ENCODE results near the gene CFAP65. TPM values are rescaled to one million over a fixed set of nuclear protein-coding genes. Genes with fewer than 3 reads are reported as not detected.

The CFAP65 gene
- total RNA-seq, 3 donors from 2014 or later (not counting 1 experiment from before 2014, with no cell fraction given): not detected

DNA sequence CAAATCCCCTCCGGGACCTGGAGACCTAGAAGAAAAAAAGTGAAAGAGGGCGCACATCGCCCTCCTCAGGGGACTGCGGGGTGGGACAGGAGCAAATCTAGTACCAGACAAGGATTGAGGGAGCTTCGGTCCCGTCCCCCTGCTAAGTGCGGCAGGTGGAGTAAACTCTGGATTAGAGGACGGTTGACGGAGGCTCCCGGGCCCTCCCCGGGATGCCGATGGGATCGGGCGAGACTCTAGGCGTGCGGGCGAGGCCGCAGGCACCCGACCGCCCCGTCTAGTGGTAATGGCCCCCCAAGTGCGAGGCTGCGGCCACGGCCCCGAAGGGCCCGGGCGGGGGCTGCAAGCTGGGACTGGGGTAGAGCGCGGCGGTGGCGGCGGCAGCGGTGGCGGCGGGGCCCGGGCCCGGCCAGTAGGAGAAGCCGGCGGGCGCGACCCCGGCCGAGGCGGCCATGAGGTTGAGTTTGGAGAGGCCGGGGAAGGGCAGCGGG is 59.9 kb downstream of the CFAP65 start:
- peaks cover 7 to 24% of the 10 kb centered on the region in 2 donors for H3K4me1 Mint-ChIP-seq
- DNase-seq (no peak), ATAC-seq (peak in 1 of 3 donors; percentile 3)
- H3K27me3 ChIP-seq (ENCODE audit: control insufficient read depth, insufficient read depth, low read length): peaks cover 47% of the 10 kb centered on the region
- no peaks in the 10 kb centered on the region for H3K36me3 ChIP-seq (ENCODE audit: control insufficient read depth, insufficient read depth, low read length)
- H3K27me3 Mint-ChIP-seq (ENCODE audit: low read depth in 2 of 2): peaks cover 57 to 60% of the 10 kb centered on the region in 2 donors
- H3K4me3 ChIP-seq (ENCODE audit: low read length): no peak overlapping the region
- TF ChIP-seq, protein P1, sequence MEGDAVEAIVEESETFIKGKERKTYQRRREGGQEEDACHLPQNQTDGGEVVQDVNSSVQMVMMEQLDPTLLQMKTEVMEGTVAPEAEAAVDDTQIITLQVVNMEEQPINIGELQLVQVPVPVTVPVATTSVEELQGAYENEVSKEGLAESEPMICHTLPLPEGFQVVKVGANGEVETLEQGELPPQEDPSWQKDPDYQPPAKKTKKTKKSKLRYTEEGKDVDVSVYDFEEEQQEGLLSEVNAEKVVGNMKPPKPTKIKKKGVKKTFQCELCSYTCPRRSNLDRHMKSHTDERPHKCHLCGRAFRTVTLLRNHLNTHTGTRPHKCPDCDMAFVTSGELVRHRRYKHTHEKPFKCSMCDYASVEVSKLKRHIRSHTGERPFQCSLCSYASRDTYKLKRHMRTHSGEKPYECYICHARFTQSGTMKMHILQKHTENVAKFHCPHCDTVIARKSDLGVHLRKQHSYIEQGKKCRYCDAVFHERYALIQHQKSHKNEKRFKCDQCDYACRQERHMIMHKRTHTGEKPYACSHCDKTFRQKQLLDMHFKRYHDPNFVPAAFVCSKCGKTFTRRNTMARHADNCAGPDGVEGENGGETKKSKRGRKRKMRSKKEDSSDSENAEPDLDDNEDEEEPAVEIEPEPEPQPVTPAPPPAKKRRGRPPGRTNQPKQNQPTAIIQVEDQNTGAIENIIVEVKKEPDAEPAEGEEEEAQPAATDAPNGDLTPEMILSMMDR (IDR thresholded peaks at IDR 0.05): no peak
- intact Hi-C loops (cut with micrococcal nuclease): no loop called here
- no peaks in the 10 kb centered on the region for H3K36me3 Mint-ChIP-seq
- H3K27ac Mint-ChIP-seq: no peak overlapping the region
- H3K4me1 ChIP-seq (ENCODE audit: control insufficient read depth, insufficient read depth, low read length): peaks cover 26% of the 10 kb centered on the region
- H3K27ac ChIP-seq (ENCODE audit: low read length): no peak overlapping the region
- H3K4me3 Mint-ChIP-seq: peak overlapping the region; percentile 76
- H3K9me3 ChIP-seq (ENCODE audit: control insufficient read depth, insufficient read depth, low read length): no peaks in the 10 kb centered on the region
- no peaks in the 10 kb centered on the region for H3K9me3 Mint-ChIP-seq
- WGBS (ENCODE audit: insufficient coverage): 3% methylated on average over 46 of the region's 46 CpGs

DNA sequence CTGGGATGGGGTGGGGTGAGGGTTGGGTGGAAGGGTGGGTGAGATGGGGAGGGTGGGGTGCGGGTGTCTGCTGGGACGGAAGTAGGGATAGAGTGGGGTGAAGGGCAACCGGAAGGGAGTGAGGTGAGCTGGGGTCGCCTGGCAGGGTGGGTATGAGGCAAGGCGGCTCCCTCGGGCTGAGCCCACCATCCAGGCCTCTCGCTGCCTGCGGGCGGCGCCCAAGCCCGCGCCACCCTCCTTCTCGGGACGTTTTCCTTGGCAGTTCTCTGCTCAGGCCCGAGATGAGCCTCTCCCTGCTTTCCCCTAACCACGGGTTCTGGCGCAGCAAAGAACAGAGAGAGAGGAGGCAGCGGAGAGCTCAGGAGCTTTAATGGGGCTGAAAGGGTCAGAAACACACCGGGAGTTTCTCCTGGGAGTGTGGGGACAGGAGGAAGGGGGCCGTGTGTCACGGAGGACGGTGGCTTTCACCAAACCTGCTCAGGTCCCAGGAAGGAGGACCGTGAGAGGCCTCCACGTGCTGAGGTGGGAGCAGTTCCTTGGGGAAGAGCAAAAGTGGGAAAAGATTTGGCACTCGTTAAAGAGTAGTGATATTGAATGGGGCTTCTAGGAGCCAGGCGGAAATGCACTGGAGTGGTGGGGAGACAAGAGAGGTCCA is 60.5 kb downstream of the CFAP65 start:
- H3K27me3 ChIP-seq (ENCODE audit: control insufficient read depth, insufficient read depth, low read length): peaks cover 46% of the 10 kb centered on the region
- H3K27ac ChIP-seq (ENCODE audit: low read length): no peak overlapping the region
- no peaks in the 10 kb centered on the region for H3K9me3 Mint-ChIP-seq
- intact Hi-C loops (cut with micrococcal nuclease): no loop called here
- TF ChIP-seq, protein P1 (IDR thresholded peaks at IDR 0.05): no peak
- ATAC-seq (no peak), DNase-seq (no peak)
- H3K9me3 ChIP-seq (ENCODE audit: control insufficient read depth, insufficient read depth, low read length): no peaks in the 10 kb centered on the region
- peaks cover 7 to 24% of the 10 kb centered on the region in 2 donors for H3K4me1 Mint-ChIP-seq
- H3K4me3 Mint-ChIP-seq: peak overlapping the region; percentile 76
- 6% methylated on average over 26 of the region's 26 CpGs for WGBS (ENCODE audit: insufficient coverage)
- H3K36me3 ChIP-seq (ENCODE audit: control insufficient read depth, insufficient read depth, low read length): no peaks in the 10 kb centered on the region
- no peak overlapping the region for H3K27ac Mint-ChIP-seq
- H3K4me3 ChIP-seq (ENCODE audit: low read length): no peak overlapping the region
- H3K27me3 Mint-ChIP-seq (ENCODE audit: low read depth in 2 of 2): peaks cover 54 to 59% of the 10 kb centered on the region in 2 donors
- peaks cover 26% of the 10 kb centered on the region for H3K4me1 ChIP-seq (ENCODE audit: control insufficient read depth, insufficient read depth, low read length)
- H3K36me3 Mint-ChIP-seq: no peaks in the 10 kb centered on the region

DNA sequence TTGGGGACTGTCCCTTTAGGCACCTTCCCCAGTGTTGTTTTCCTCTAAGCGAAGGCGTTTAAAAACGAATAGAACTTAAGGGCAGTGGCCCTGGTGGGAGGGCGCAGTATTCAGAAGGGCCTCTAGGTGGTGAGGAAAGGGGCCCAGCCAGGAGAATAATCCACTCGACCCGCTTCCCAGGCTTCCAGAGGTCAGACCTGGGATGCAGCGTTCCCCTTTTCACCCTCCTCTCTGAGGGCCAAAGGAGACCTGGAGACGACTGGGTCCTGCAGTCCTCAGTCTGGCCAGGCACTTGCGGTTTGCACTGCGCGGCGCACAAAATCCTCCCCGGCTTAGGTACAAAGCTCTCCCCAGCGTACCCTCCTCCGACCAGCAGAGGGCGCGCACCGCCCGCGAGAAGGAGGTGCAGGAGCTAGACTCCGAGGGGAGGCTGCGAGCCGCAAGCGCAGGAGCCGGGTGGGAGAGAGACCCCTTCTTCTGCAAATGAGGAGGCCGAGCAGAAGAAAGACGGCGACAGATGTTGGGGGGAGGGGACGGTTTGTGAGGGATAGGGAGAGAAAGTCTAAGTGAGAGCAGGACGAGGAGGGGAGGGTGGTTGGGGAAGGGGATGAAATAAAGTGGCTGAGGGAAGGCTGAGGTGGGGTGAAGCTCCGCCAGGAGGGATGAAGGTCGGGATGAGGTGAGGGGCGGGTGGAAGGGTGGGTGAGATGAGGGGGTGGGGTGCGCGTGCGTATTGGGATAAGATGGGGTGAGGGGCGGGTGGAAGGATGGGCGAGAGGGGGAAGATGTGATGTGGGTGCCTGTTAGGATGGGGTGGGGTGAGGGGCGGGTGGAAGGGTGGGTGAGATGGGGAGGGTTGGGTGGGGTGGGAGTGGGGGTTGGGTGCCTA is 61.2 kb downstream of the CFAP65 start:
- H3K27me3 Mint-ChIP-seq (ENCODE audit: low read depth in 2 of 2): peaks cover 56 to 64% of the 10 kb centered on the region in 2 donors
- Histone ChIP-seq H3K27ac (ENCODE audit: low read length) (no peak overlapping the region), H3K36me3 (ENCODE audit: control insufficient read depth, insufficient read depth, low read length) (no peaks in the 10 kb centered on the region), H3K9me3 (ENCODE audit: control insufficient read depth, insufficient read depth, low read length) (no peaks in the 10 kb centered on the region), H3K4me3 (ENCODE audit: low read length) (no peak overlapping the region), H3K4me1 (ENCODE audit: control insufficient read depth, insufficient read depth, low read length) (peaks cover 26% of the 10 kb centered on the region), H3K27me3 (ENCODE audit: control insufficient read depth, insufficient read depth, low read length) (peaks cover 44% of the 10 kb centered on the region)
- TF ChIP-seq, protein P1 (IDR thresholded peaks at IDR 0.05): peak; percentile 86
- peak overlapping the region; percentile 70 for H3K4me3 Mint-ChIP-seq
- 3% methylated on average over 38 of the region's 39 CpGs for whole genome bisulfite sequencing (ENCODE audit: insufficient coverage)
- DNase-seq (peak; percentile 70 to 91), ATAC-seq (peak; percentile 85 to 95 (median 92))
- no peak overlapping the region for H3K27ac Mint-ChIP-seq
- H3K9me3 Mint-ChIP-seq: no peaks in the 10 kb centered on the region
- H3K36me3 Mint-ChIP-seq: no peaks in the 10 kb centered on the region
- peaks cover 7 to 24% of the 10 kb centered on the region in 2 donors for H3K4me1 Mint-ChIP-seq
- intact Hi-C loops (cut with micrococcal nuclease): no loop called here
